HepG2 (cell line): ENCODE results near the gene SERINC5.
"Not testable (repeated sequence)": the region's sequence is repeated elsewhere in the genome, so short reads cannot be mapped to it uniquely, and the experiment has no call there.

Experiments used
- CTCF ChIP-seq: sonication (generic); formaldehyde crosslinking; IDR thresholded peaks from 2 replicates; pipeline ENCODE4 v1.5.0; 2020; ENCODE audit warnings: mild to moderate bottlenecking, missing genetic modification reagents, moderate library complexity
- DBP ChIP-seq: sonication (generic); formaldehyde crosslinking; IDR thresholded peaks from 2 replicates; pipeline ENCODE4 v1.4.0; 2020; ENCODE audit warnings: missing genetic modification reagents; ENCODE audit errors: not compliant biosample characterization
- HNRNPL ChIP-seq: fragments of 200-400 bp; formaldehyde crosslinking; IDR thresholded peaks from 2 replicates; pipeline ENCODE4 v1.6.1; 2017; ENCODE audit warnings: mild to moderate bottlenecking, low read depth, low read length
- KDM1A ChIP-seq: IDR thresholded peaks from 2 replicates; pipeline ENCODE4 v1.6.1; 2016; ENCODE audit warnings: missing compliant biosample characterization
- SSRP1 ChIP-seq: IDR thresholded peaks from 2 replicates; pipeline ENCODE4 v1.6.1; 2016; ENCODE audit warnings: control low read depth
- TFAP4 ChIP-seq: sonication (generic); IDR thresholded peaks from 2 replicates; pipeline ENCODE4 v1.6.1; 2016; ENCODE audit warnings: low read depth, borderline replicate concordance
- ZIK1 ChIP-seq: sonication (generic); formaldehyde crosslinking; IDR thresholded peaks from 2 replicates; pipeline ENCODE4 v1.5.0; 2020; ENCODE audit warnings: mild to moderate bottlenecking, low read depth, missing genetic modification reagents, borderline replicate concordance
- ZNF143 ChIP-seq: sonication (generic); formaldehyde crosslinking; IDR thresholded peaks from 2 replicates; pipeline ENCODE4 v1.4.0; 2020; ENCODE audit warnings: missing genetic modification reagents
- ZNF225 ChIP-seq: sonication (generic); formaldehyde crosslinking; IDR thresholded peaks from 2 replicates; pipeline ENCODE4 v1.4.0; 2020; ENCODE audit warnings: mild to moderate bottlenecking, missing genetic modification reagents
- ZNF232 ChIP-seq: sonication (generic); formaldehyde crosslinking; IDR thresholded peaks from 2 replicates; pipeline ENCODE4 v1.4.0; 2020; ENCODE audit warnings: missing genetic modification reagents, borderline replicate concordance
- ZNF781 ChIP-seq: sonication (generic); formaldehyde crosslinking; IDR thresholded peaks from 2 replicates; pipeline ENCODE4 v1.5.1; 2020; ENCODE audit warnings: borderline replicate concordance, mild to moderate bottlenecking, missing genetic modification reagents; ENCODE audit errors: not compliant biosample characterization

GRCh38 chr5:80136798-80137197, 119.0 kb downstream of the SERINC5 start:
- TF ChIP-seq CTCF (CRISPR knock-in tag); SSRP1; ZNF781 (CRISPR knock-in tag); TFAP4; DBP; KDM1A (CRISPR knock-in tag); ZIK1 (CRISPR knock-in tag); ZNF143; HNRNPL; ZNF225; ZNF232: not testable (repeated sequence)
